CD4-positive, alpha-beta T cell treated with Interferon gamma for 1 hour (primary cell): ENCODE data around the gene FRRS1L.

Source experiments
- DNase-seq: peaks from one replicate; pipeline ENCODE4 v3.0.0-alpha.2; 2020

Gene FRRS1L

DNA sequence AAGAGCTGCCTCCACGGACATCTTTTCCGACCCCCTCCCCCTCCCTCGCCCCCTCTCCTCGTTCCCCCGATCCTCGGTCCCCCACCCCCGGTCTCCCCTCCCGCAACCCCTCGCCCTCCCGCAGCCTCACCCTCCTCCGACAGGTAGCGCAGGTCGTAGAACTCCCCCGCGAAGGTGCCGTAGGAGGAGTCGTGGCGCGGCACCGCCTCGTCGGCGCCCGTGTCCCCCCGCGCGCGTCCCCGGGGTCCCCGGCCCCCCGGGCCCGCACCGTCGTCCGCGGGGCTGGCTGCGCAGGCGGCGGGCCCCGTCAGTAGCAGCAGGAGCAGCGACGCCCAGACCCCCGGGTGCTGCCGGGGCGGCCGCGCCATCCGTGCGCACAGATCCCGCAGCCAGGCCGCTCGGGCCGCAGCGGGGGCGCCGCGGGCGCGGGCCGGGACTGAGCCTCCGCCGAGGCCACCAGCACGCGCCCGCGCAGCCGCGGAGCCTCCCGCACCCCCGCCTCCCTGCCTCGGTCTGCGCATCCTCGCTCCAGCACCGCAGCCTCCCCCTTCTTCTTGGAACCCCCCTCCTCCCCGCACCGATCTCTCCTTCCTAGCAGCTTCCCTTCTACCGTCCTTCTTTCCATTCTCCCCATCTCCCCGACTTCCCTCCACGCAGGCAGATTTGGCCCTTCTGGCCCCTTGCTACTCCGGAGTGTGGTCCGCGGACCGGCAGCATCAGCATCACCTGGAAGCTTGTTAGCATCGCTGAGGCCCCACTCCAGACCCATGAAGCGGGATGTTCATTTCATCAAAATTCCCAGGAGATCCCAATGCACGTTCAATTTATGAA, at the start of gene FRRS1L:
FRRS1L (minus strand) TSS at position 479 of the 831 bp plus-strand sequence; CDS start at position 368, 111 bp downstream.
- DNase-seq, result no peak

- DNase-seq, result no peak
Observed at GRCh38 chr9:109214414-109214813, 47.4 kb upstream of the FRRS1L start.

DNA sequence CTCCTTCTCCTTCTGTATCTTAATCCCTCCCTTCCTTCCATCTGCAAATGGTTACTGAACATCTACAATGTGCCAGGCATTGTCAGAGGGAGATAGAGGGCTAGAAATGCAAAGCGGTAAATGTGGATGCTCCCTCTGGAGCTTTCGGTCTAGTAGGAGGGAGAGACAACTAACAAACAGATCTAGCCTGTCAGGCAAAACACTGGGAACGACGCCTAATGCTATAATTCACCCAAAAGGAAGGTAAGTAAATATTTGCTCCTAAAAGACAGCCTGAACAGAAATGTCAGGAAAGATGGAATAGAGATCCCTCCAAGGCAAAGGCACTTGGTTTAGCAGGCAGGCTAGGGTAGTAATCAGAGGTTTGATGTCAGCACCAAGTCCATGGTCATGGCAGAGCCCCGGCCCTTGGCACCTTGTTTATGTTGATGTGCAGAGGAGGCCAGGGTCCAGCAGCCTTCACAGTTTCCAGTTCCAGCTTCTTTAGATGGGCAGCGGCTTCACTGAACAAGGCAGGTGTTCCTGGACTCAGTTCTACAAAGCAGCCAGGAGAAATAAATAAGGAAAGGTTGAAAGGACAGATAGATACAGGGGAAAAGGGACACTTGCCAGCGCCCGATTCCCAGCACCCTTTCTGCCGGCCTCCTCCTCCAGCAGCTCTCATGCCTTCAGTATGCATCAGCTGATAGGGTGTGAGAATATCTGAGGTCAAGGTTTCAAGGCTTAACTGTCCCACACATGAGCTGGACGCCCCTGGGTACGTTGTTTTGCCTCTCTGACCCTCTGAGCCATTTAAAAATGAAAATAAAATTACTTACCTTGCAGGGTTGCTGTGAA, 46.5 kb upstream of the FRRS1L start:
- DNase-seq, result no peak

DNA sequence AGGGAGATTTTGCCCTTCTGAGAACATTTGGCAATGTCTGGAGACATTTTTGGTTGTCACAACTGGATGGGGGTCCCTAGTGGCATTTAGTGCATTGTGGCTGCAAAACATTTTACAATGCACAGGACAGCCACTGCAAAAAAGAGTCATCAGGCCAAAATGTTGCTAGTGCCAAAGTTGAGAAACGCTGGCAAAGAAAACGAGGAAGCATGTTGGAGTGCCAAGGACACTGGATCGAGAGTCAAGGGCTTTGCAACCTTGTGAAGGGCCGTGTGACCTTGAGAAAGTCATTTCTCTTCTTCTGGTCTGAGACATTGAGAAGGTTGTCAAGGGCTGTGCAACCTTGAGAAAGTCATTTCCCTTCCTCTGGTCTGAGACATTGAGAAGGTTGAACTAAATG, 45.7 kb upstream of the FRRS1L start:
- no peak for DNase-seq

GRCh38 chr9:109206670-109207069, 39.6 kb upstream of the FRRS1L start:
- no peak for DNase-seq

GRCh38 chr9:109205526-109205925, 38.5 kb upstream of the FRRS1L start:
- DNase-seq, result no peak

GRCh38 chr9:109203761-109204360, 36.8 kb upstream of the FRRS1L start:
- no peak for DNase-seq

GRCh38 chr9:109199676-109200075, 32.6 kb upstream of the FRRS1L start:
- DNase-seq, result no peak

DNA sequence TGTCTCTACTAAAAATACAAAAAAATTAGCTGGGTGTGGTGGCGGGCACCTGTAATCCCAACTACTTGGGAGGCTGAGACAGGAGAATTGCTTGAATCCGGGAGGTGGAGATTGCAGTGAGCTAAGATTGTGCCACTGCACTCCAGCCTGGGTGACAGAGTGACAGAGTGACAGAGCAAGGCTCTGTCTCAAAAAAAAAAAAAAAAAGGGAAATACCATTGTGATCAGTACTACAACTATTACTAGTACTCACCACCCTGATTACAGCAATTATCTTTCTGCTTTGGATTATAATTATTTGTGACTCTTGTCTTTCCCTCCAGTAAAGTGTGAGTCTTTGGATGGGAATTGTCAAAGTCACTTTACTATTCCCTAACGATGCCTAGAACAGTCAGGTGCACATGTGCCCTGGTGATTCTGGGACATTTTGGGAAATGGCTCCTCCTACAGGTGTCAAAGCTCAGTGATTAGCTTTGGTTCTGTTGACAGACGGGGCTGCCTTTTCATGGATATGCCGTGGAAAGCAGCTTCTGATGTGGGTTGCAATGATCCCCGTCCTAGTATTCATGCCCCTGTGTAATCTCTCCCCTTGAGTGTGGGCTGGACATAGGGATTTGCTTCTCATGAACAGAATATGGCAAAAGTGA, 31.8 kb upstream of the FRRS1L start:
- DNase-seq, result no peak

DNA sequence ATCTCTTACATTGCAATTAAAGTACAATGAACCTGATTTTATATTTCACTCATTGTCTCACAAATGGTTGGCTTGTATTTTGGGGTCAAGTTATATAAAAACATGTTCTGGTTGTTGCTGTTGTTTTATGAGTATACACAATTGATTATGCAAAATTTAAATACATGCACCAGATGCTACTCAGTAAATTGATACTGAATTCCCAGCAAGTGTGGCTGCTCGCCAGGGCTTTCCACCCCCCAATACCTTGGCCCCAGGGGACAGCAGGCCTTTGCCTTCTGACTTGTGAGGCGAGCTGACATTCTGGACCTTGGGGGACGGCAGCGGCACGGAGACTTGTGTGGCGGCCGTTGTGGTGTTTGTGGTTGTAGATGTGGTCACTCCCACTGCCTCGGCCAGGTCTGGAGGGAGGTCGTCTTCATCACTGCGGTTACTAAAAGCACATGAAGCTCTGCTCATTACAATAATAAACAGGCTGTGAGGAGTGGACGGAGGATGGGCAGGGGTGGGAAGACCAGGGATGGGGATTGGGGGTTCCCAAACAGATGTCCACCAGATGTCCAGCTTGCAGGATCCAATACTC, 27.0 kb upstream of the FRRS1L start:
- DNase-seq, result no peak

- no peak for DNase-seq
Observed at GRCh38 chr9:109192732-109193361, 25.8 kb upstream of the FRRS1L start.

DNA sequence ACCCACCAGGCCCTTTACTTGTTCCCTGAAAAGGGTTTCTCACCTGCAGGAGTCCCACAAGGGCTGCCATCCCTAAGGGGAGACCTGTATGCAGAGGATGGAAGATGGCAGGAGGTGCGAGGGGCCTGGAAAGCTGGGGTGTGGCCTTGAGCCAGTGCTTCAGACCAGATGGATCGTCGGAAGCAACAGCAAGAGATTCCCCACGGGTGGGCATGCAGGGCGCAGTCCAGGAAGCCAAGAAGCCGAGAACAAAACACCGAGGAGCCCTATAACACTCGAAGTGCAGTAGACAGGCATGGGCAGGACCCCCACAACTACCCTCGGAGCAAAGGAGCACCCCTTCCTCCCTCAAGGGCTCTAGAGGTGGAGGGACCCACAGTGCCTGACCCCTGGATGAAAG, 24.7 kb upstream of the FRRS1L start:
- DNase-seq, result no peak

GRCh38 chr9:109190151-109190550, 23.1 kb upstream of the FRRS1L start:
- no peak for DNase-seq

- no peak for DNase-seq
Observed at GRCh38 chr9:109186857-109187520, 19.9 kb upstream of the FRRS1L start.

DNA sequence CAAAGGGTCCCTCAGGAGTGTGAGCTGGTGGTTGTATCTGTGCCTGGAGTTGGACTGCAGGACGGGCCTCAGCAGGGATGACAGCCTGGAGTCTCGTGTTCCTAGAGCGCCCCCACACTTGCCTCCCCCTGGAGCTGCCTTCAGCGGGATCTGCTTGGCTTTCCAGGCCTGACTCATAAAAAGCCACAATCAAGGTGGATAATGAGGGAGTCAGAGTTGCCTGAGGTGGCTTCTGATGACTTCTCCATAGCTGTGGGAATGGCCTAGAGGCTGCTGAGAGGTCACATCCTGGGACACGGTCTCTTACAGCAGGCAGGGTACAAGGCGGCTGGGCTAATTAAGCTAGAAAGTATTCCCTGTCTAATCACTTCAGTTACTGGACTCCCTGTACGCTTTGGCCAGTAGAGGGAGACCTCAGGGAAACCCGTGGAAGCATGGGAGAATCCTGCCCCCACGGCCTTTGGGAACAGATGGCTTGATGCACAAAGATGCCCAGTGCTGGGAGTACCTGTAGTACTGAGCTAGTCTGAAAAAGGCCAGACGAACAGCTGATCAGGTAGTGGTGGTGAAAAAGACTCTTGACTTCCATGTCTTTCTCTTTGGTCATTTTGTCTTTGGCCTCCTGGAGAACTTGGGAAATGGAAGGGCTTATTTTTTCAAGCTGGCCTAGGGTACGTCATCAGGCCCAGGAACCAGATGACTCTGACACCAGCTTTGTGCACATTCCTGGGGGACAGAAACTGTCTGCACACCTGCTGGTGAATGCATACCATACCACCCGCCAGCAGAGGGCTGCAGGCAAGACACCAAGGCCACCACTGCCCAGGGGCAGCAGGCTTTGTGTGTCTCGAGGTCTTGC, 16.1 kb upstream of the FRRS1L start:
- DNase-seq, result no peak

DNA sequence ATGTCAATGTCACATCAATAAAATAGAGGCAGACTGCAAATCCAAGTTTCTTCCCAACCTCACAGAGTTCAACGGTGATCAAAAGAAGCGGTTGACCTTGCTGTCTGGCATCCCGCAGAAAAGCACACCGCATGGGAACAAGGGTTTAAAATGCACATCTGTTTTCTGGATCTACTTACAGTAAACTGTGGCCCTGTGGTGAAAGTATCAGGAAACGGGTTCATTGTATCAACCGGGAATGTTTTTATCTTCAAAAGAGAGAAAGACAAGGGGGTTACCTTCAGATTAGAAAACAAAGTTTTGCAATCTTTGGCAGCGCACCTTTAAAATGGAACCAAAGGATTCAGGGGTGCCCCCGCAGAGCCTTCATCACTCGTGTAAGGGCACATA, 15.5 kb upstream of the FRRS1L start:
- no peak for DNase-seq

GRCh38 chr9:109181284-109181683, 14.2 kb upstream of the FRRS1L start:
- no peak for DNase-seq

DNA sequence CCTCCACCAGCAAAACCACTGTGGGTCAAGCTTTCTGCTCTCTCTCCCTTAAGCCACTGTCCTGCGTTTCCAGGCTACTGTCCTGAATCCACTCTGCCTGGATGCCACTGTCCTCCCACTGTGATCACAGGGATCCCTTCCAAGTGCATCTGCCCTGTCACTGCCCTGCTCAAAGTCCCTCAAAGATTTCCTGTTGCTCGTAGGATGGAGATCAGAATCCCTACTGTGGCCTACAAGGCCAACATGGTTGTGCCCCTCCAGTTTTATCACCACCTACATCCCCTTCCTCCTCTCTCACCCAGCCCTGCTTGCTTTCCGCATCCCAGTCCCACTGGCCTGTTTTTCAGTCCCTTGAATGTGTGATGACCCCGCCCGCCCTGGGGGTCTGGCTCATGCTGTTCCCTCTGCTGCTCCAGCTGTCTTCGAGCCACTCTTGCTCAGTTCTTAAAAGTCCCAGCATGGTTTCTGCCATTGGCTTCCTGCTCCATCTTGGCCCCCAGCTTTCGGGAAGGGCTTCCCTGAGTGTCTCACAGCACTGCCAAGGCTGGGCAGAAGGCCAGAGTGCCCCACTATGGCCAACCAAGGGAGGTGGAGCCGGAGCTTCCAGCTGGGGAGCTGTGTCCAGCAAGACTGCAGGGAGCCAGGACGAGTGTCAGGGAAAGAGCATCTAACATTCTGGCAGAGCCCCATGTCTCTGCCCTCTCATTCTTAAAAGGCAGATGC, 12.9 kb upstream of the FRRS1L start:
- DNase-seq, result no peak

- no peak for DNase-seq
Observed at GRCh38 chr9:109176963-109177362, 9.9 kb upstream of the FRRS1L start.

GRCh38 chr9:109176386-109176785, 9.3 kb upstream of the FRRS1L start:
- no peak for DNase-seq
